Retina (tissue), 1 donor: ENCODE measurements around the gene EFHD2.
"Not testable (repeated sequence)": the region's sequence is repeated elsewhere in the genome, so short reads cannot be mapped to it uniquely, and the experiment has no call there.

ENCODE experiments used
- DNase-seq: peaks from one replicate; pipeline ENCODE4 v3.0.0-alpha.2; 2016

Gene EFHD2

GRCh38 chr1:15413563-15414444 is 4.1 kb downstream of the EFHD2 start:
- no peak for DNase-seq

GRCh38 chr1:15414445-15414983 is 4.8 kb downstream of the EFHD2 start:
- no peak for DNase-seq

GRCh38 chr1:15417059-15417934 is 7.6 kb downstream of the EFHD2 start:
- DNase-seq: no peak

- no peak for DNase-seq
Measured at GRCh38 chr1:15418806-15419515, 9.3 kb downstream of the EFHD2 start.

GRCh38 chr1:15420853-15421465 is 11.3 kb downstream of the EFHD2 start:
- no peak for DNase-seq

- no peak for DNase-seq
Measured at GRCh38 chr1:15422871-15423270, 13.2 kb downstream of the EFHD2 start.

GRCh38 chr1:15423355-15424077 is 13.8 kb downstream of the EFHD2 start:
- no peak for DNase-seq

- DNase-seq: no peak
Measured at GRCh38 chr1:15424146-15424667, 14.5 kb downstream of the EFHD2 start.

GRCh38 chr1:15424981-15425380 is 15.3 kb downstream of the EFHD2 start:
- no peak for DNase-seq

- no peak for DNase-seq
Measured at GRCh38 chr1:15425521-15425920, 15.8 kb downstream of the EFHD2 start.

GRCh38 chr1:15425958-15426357 is 16.3 kb downstream of the EFHD2 start:
- no peak for DNase-seq

- no peak for DNase-seq
Measured at GRCh38 chr1:15426492-15427279, 17.0 kb downstream of the EFHD2 start.

- DNase-seq: no peak
Measured at GRCh38 chr1:15427280-15427666, 17.6 kb downstream of the EFHD2 start.

GRCh38 chr1:15428252-15428651 is 18.6 kb downstream of the EFHD2 start:
- DNase-seq: not testable (repeated sequence)

- no peak for DNase-seq
Measured at GRCh38 chr1:15428815-15429435, 19.2 kb downstream of the EFHD2 start.

- DNase-seq: no peak
Measured at GRCh38 chr1:15429701-15430149, 20.0 kb downstream of the EFHD2 start.

GRCh38 chr1:15430787-15431570 is 21.3 kb downstream of the EFHD2 start:
- DNase-seq: peak; percentile 94

GRCh38 chr1:15431571-15431948 is 21.9 kb downstream of the EFHD2 start:
- no peak for DNase-seq

GRCh38 chr1:15432324-15432723 is 22.6 kb downstream of the EFHD2 start:
- peak; percentile 68 for DNase-seq
